Measurements from ENCODE around the gene THOC5.

GRCh38 chr22:29559030-29559429 lies 5.5 kb upstream of the THOC5 start:
- TF ChIP-seq CTCF (IDR thresholded peaks at IDR 0.05) (no peak), POLR2A (IDR thresholded peaks at IDR 0.05) (no peak)

All from thyroid gland (tissue), 4 donors.